ENCODE data around the gene GDPD4. TPM values are rescaled to one million over a fixed set of nuclear protein-coding genes. Genes with fewer than 3 reads are reported as not detected.

Gene GDPD4
- total RNA-seq (ENCODE audit: unreplicated experiment): not detected
- long read RNA-seq: 0 reads

- no peak for TF ChIP-seq CTCF (IDR thresholded peaks at IDR 0.05; ENCODE audit: partially characterized antibody, unreplicated experiment)
- H3K27me3 Mint-ChIP-seq (ENCODE audit: unreplicated experiment): no peaks in the 10 kb centered on the region
- no peaks in the 10 kb centered on the region for H3K36me3 Mint-ChIP-seq (ENCODE audit: unreplicated experiment)
- no peaks in the 10 kb centered on the region for H3K9me3 Mint-ChIP-seq (ENCODE audit: unreplicated experiment)
- no peak for DNase-seq
- no peak within 1 kb of the TSS for H3K4me3 Mint-ChIP-seq (ENCODE audit: unreplicated experiment)
- no peak within 1 kb of the TSS for H3K27ac Mint-ChIP-seq (ENCODE audit: unreplicated experiment)
- H3K4me1 Mint-ChIP-seq (ENCODE audit: low read depth, unreplicated experiment): peaks cover 2% of the 10 kb centered on the region
Measured at GRCh38 chr11:77301510-77301909, at the start of gene GDPD4. Gene GDPD4 (minus strand): TSS chr11:77301686. CDS start chr11:77285137, 16,549 bp downstream.

GRCh38 chr11:77347948-77348347 is 46.5 kb upstream of the GDPD4 start:
- H3K4me3 Mint-ChIP-seq (ENCODE audit: unreplicated experiment): no peak overlapping the region
- H3K9me3 Mint-ChIP-seq (ENCODE audit: unreplicated experiment): peaks cover 2% of the 10 kb centered on the region
- H3K27ac Mint-ChIP-seq (ENCODE audit: unreplicated experiment): no peak overlapping the region
- no peaks in the 10 kb centered on the region for H3K36me3 Mint-ChIP-seq (ENCODE audit: unreplicated experiment)
- TF ChIP-seq CTCF (IDR thresholded peaks at IDR 0.05; ENCODE audit: partially characterized antibody, unreplicated experiment): no peak
- no peaks in the 10 kb centered on the region for H3K27me3 Mint-ChIP-seq (ENCODE audit: unreplicated experiment)
- no peak for DNase-seq
- peaks cover 3% of the 10 kb centered on the region for H3K4me1 Mint-ChIP-seq (ENCODE audit: low read depth, unreplicated experiment)

- no peak overlapping the region for H3K27ac Mint-ChIP-seq (ENCODE audit: unreplicated experiment)
- peaks cover 2% of the 10 kb centered on the region for H3K9me3 Mint-ChIP-seq (ENCODE audit: unreplicated experiment)
- H3K4me1 Mint-ChIP-seq (ENCODE audit: low read depth, unreplicated experiment): peaks cover 3% of the 10 kb centered on the region
- TF ChIP-seq CTCF (IDR thresholded peaks at IDR 0.05; ENCODE audit: partially characterized antibody, unreplicated experiment): no peak
- no peaks in the 10 kb centered on the region for H3K27me3 Mint-ChIP-seq (ENCODE audit: unreplicated experiment)
- no peak for DNase-seq
- no peak overlapping the region for H3K4me3 Mint-ChIP-seq (ENCODE audit: unreplicated experiment)
- no peaks in the 10 kb centered on the region for H3K36me3 Mint-ChIP-seq (ENCODE audit: unreplicated experiment)
Measured at GRCh38 chr11:77346906-77347603, 45.6 kb upstream of the GDPD4 start.

GRCh38 chr11:77345621-77346020 is 44.1 kb upstream of the GDPD4 start:
- DNase-seq: no peak
- Mint-ChIP-seq H3K4me1 (ENCODE audit: low read depth, unreplicated experiment) (peaks cover 9% of the 10 kb centered on the region), H3K27ac (ENCODE audit: unreplicated experiment) (no peak overlapping the region), H3K36me3 (ENCODE audit: unreplicated experiment) (no peaks in the 10 kb centered on the region), H3K9me3 (ENCODE audit: unreplicated experiment) (peaks cover 2% of the 10 kb centered on the region), H3K27me3 (ENCODE audit: unreplicated experiment) (no peaks in the 10 kb centered on the region), H3K4me3 (ENCODE audit: unreplicated experiment) (no peak overlapping the region)
- no peak for TF ChIP-seq CTCF (IDR thresholded peaks at IDR 0.05; ENCODE audit: partially characterized antibody, unreplicated experiment)

GRCh38 chr11:77340501-77340900 is 39.0 kb upstream of the GDPD4 start:
- H3K4me1 Mint-ChIP-seq (ENCODE audit: low read depth, unreplicated experiment): peaks cover 16% of the 10 kb centered on the region
- no peak for DNase-seq

More at GRCh38 chr11:77340501-77340900, 39.0 kb upstream of the GDPD4 start:
- TF ChIP-seq CTCF (IDR thresholded peaks at IDR 0.05; ENCODE audit: partially characterized antibody, unreplicated experiment): no peak
- no peak overlapping the region for H3K4me3 Mint-ChIP-seq (ENCODE audit: unreplicated experiment)
- H3K27me3 Mint-ChIP-seq (ENCODE audit: unreplicated experiment): no peaks in the 10 kb centered on the region
- H3K36me3 Mint-ChIP-seq (ENCODE audit: unreplicated experiment): no peaks in the 10 kb centered on the region
- H3K27ac Mint-ChIP-seq (ENCODE audit: unreplicated experiment): no peak overlapping the region
- no peaks in the 10 kb centered on the region for H3K9me3 Mint-ChIP-seq (ENCODE audit: unreplicated experiment)
